A549 (cell line): Measurements from ENCODE around the gene ARTN. TPM values are rescaled to one million over a fixed set of nuclear protein-coding genes. Genes with fewer than 3 reads are reported as not detected.

Experiments used
- ATAC-seq, 2 experiments: fragments of 200-7000 bp in 1 of 2; fragments of >200 bp in 1 of 2; cut with Nextera tagmentation in 1 of 2; cut with Tn5 transposase in 1 of 2; 3 replicates each; pipeline versions ENCODE4 v1.8.0 to v1.9.1; 2018 to 2020; ENCODE audit warnings: mild to moderate bottlenecking in 1 of 2, moderate library complexity in 1 of 2
- CTCF ChIA-PET: fragments of 300-600 bp; sonication (Branson Sonifier 250); formaldehyde crosslinking; extraction: SDS; loops from one replicate; lab custom pipeline; 2021; ENCODE audit warnings: antibody characterized with exemption, inconsistent platforms; lab: Yijun Ruan, JAX
- POLR2A ChIA-PET: fragments of 350-600 bp; formaldehyde crosslinking; extraction: SDS; loops from one replicate; lab custom pipeline; 2021; ENCODE audit warnings: antibody characterized with exemption, inconsistent platforms; lab: Yijun Ruan, JAX
- DNase-seq, 2 experiments: peaks; one replicate each; pipeline versions ENCODE4 v3.0.0 to v3.0.0-alpha.2; 2011 to 2016; ENCODE audit warnings: low read depth in 1 of 2, low spot score in 1 of 2
- FAIRE-seq: peaks from 2 replicates; lab custom pipeline; 2011; peaks lifted over from hg19 to GRCh38; lab: Jason Lieb, UNC
- H3K27ac ChIP-seq, 2 experiments: fragments of >200 bp; sonication (Bioruptor Twin); formaldehyde crosslinking; 3 replicates each; pipeline ENCODE4 v1.5.1; 2016 to 2017
- H3K4me1 ChIP-seq: fragments of >200 bp; sonication (Bioruptor Twin); formaldehyde crosslinking; 3 replicates; pipeline ENCODE4 v1.6.1; 2016
- H3K4me2 ChIP-seq: fragments of >200 bp; sonication (Bioruptor Twin); formaldehyde crosslinking; 3 replicates; pipeline ENCODE4 v1.6.1; 2016
- H3K4me3 ChIP-seq: fragments of >200 bp; sonication (Bioruptor Twin); formaldehyde crosslinking; 3 replicates; pipeline ENCODE4 v1.5.1; 2016
- H3K9me3 ChIP-seq: fragments of >200 bp; sonication (Bioruptor Twin); formaldehyde crosslinking; 3 replicates; pipeline ENCODE4 v1.6.1; 2016
- BHLHE40 ChIP-seq: IDR thresholded peaks from 2 replicates; pipeline ENCODE4 v1.6.1; 2012; ENCODE audit warnings: low read depth, low read length, inconsistent platforms
- CBX2 ChIP-seq: fragments of 200-600 bp; sonication (generic); IDR thresholded peaks from 2 replicates; pipeline ENCODE4 v1.6.1; 2016; ENCODE audit warnings: low read depth, mild to moderate bottlenecking, borderline replicate concordance
- HEYL ChIP-seq: fragments of 250-450 bp; sonication (Bioruptor Pico); IDR thresholded peaks from 2 replicates; pipeline ENCODE4 v1.8.0; 2021; ENCODE audit warnings: mild to moderate bottlenecking, moderate library complexity
- JUN ChIP-seq, 2 experiments: fragments of >200 bp; sonication (Bioruptor Twin); formaldehyde crosslinking; IDR thresholded peaks; 2 replicates in 1 of 2; 3 replicates in 1 of 2; pipeline ENCODE4 v1.6.1; 2016 to 2017
- JUNB ChIP-seq: fragments of >200 bp; sonication (Bioruptor Twin); formaldehyde crosslinking; IDR thresholded peaks from 2 replicates; pipeline ENCODE4 v1.6.1; 2016
- KDM5A ChIP-seq: fragments of 200-600 bp; sonication (generic); IDR thresholded peaks from 2 replicates; pipeline ENCODE4 v1.6.1; 2016; ENCODE audit warnings: antibody characterized with exemption, mild to moderate bottlenecking
- MAFK ChIP-seq: fragments of 450-650 bp; IDR thresholded peaks from 2 replicates; pipeline ENCODE4 v1.6.1; 2014; ENCODE audit not compliant: partially characterized antibody
- MAZ ChIP-seq: fragments of 150-350 bp; IDR thresholded peaks from 2 replicates; pipeline ENCODE4 v1.6.1; 2014; ENCODE audit warnings: antibody characterized with exemption, low read depth, low read length, borderline replicate concordance
- NPAS2 ChIP-seq: fragments of 250-450 bp; sonication (Bioruptor Pico); IDR thresholded peaks from 2 replicates; pipeline ENCODE4 v1.8.0; 2022; ENCODE audit warnings: mild to moderate bottlenecking, moderate library complexity, borderline replicate concordance
- PHF8 ChIP-seq: fragments of 200-600 bp; sonication (generic); IDR thresholded peaks from 2 replicates; pipeline ENCODE4 v1.6.1; 2016; ENCODE audit warnings: low read depth, mild to moderate bottlenecking, antibody characterized with exemption, moderate library complexity, borderline replicate concordance
- POLR2A ChIP-seq: IDR thresholded peaks from 2 replicates; pipeline ENCODE4 v1.6.1; 2012; ENCODE audit warnings: mild to moderate bottlenecking, low read length
- REST ChIP-seq: fragments of 200-600 bp; sonication (generic); IDR thresholded peaks from 2 replicates; pipeline ENCODE4 v1.6.1; 2016; ENCODE audit warnings: antibody characterized with exemption, mild to moderate bottlenecking, moderate library complexity
- RNF2 ChIP-seq: fragments of 200-600 bp; sonication (generic); IDR thresholded peaks from 2 replicates; pipeline ENCODE4 v1.6.1; 2016; ENCODE audit warnings: low read depth, mild to moderate bottlenecking, antibody characterized with exemption, moderate library complexity, borderline replicate concordance
- SREBF2 ChIP-seq: fragments of 450-650 bp; IDR thresholded peaks from 2 replicates; pipeline ENCODE4 v1.6.1; 2014; ENCODE audit warnings: mild to moderate bottlenecking, moderate library complexity
- TFCP2L1 ChIP-seq: fragments of 250-450 bp; sonication (Bioruptor Pico); IDR thresholded peaks from 2 replicates; pipeline ENCODE4 v1.5.0; 2021; ENCODE audit warnings: mild to moderate bottlenecking
- ZNF302 ChIP-seq: fragments of 250-450 bp; sonication (Bioruptor Pico); IDR thresholded peaks from 2 replicates; pipeline ENCODE4 v1.9.0; 2021; ENCODE audit warnings: inconsistent platforms, mild to moderate bottlenecking, moderate library complexity
- WGBS: methylation state at CpG from one replicate; pipeline ENCODE4 v1.1.6; 2017; ENCODE audit errors: missing lambda C conversion rate; 5-methylcytosine and 5-hydroxymethylcytosine counted together
- polyA plus RNA-seq, 4 experiments: library from polyadenylated mRNA; depleted of rRNA in 3 of 4; stranded (reverse); fragments of >200 nt; fragmentation: RNase III in 1 of 4; extraction: RNeasy Plus Mini Kit Qiagen cat#74134 plus additional on column Dnase treatment in 1 of 4; gene quantifications; 2 replicates in 3 of 4; 3 replicates in 1 of 4; pipeline ENCODE4 v1.2.3, GENCODE V29; 2011 to 2017
- TF ChIP-seq, protein P1 (sequence below): IDR thresholded peaks from 2 replicates; pipeline ENCODE4 v1.6.1; 2012
- TF ChIP-seq, protein P2 (sequence below): IDR thresholded peaks from 2 replicates; pipeline ENCODE4 v1.6.1; 2012
- TF ChIP-seq, protein P3 (sequence below): IDR thresholded peaks from 2 replicates; pipeline ENCODE4 v1.6.1; 2012; ENCODE audit warnings: low read depth, borderline replicate concordance
- TF ChIP-seq, protein P4 (sequence below): fragments of 450-650 bp; IDR thresholded peaks from 2 replicates; pipeline ENCODE4 v1.6.1; 2014; ENCODE audit warnings: antibody characterized with exemption
- TF ChIP-seq, protein P5 (sequence below): fragments of >200 bp; sonication (Bioruptor Twin); formaldehyde crosslinking; IDR thresholded peaks from 2 replicates; pipeline ENCODE4 v1.6.1; 2016

The ARTN gene
- polyA plus RNA-seq, 2 of the 4 experiments (the other 2 are of a cell fraction): 0.21 to 0.53 TPM

DNA sequence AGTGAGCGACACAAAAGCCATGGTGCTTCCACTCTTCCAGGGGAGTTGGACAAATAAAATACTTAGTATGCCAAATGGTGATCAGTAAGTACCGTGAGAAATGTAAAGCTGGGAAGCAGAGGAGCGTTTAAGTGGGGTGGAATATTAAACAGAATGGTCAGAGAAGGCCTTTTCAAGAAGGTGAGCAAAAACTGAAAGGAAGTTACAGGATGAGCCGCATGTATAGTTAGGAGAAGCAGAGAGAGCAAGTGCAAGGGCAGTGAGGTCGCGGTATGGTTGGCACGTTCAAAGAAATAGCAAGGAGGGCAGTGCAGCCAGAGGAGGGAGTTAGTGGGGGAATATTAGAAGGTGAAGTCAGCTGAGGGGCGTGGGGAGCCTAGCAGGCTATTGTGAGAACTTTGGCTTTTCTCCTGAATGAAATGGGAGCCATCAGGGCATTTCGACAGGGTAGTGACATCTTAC is 40.4 kb downstream of the ARTN start:
- H3K27ac ChIP-seq: peak overlapping the region; percentile 94 to 95
- H3K9me3 ChIP-seq: no peaks in the 10 kb centered on the region
- DNase-seq (peak in 1 of 2 experiments; percentile 46), FAIRE-seq (no peak), ATAC-seq (peak in 1 of 2 experiments; percentile 6; a peak in 2 of 6 replicates)
- peaks cover 35% of the 10 kb centered on the region; the same call in 2 of the 3 replicates for H3K4me1 ChIP-seq
- peak overlapping the region; percentile 79 for H3K4me2 ChIP-seq
- CTCF ChIA-PET: interaction anchor here (2.2 to 3.1 kb wide), 2 partner anchors 31 to 210 kb away, joined by 6 to 15 read pairs; no protein-coding TSS in a partner anchor
- 58% methylated on average over 9 of the region's 9 CpGs for WGBS
- peak overlapping the region; percentile 95 for H3K4me3 ChIP-seq
- TF ChIP-seq, protein P1, sequence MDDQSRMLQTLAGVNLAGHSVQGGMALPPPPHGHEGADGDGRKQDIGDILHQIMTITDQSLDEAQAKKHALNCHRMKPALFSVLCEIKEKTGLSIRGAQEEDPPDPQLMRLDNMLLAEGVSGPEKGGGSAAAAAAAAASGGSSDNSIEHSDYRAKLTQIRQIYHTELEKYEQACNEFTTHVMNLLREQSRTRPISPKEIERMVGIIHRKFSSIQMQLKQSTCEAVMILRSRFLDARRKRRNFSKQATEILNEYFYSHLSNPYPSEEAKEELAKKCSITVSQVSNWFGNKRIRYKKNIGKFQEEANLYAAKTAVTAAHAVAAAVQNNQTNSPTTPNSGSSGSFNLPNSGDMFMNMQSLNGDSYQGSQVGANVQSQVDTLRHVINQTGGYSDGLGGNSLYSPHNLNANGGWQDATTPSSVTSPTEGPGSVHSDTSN: 0 out of 2 replicates have a peak, but pooled peaks have one; percentile 39
- TF ChIP-seq, protein P2, sequence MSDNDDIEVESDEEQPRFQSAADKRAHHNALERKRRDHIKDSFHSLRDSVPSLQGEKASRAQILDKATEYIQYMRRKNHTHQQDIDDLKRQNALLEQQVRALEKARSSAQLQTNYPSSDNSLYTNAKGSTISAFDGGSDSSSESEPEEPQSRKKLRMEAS: no peak
- TF ChIP-seq, all 56 proteins: peak for 1
- POLR2A ChIA-PET: interaction anchor here (0.8 to 1.5 kb wide), 2 partner anchors 321 to 324 kb away, joined by 3 to 5 read pairs; partner anchors contain the start of gene KDM4A

- peak; percentile 73 to 85 for ATAC-seq
- POLR2A ChIA-PET: interaction anchor here (0.8 to 1.5 kb wide), 2 partner anchors 322 to 324 kb away, joined by 3 to 5 read pairs; partner anchors contain the start of gene KDM4A
- FAIRE-seq: no peak
- CTCF ChIA-PET: interaction anchor here (1.0 to 3.1 kb wide), 6 partner anchors 14 to 211 kb away, joined by 3 to 15 read pairs (median 7); no protein-coding TSS in a partner anchor
- H3K27ac ChIP-seq: peak within 1 kb of the TSS; percentile 94 to 95
- DNase-seq: peak; percentile 87 to 91
- H3K9me3 ChIP-seq: no peaks in the 10 kb centered on the region
- peak within 1 kb of the TSS; percentile 95 for H3K4me3 ChIP-seq
- peak within 1 kb of the TSS; percentile 79 for H3K4me2 ChIP-seq
- TF ChIP-seq POLR2A (peak; percentile 56), MAFK (no peak), MAZ (no peak), ZNF302 (CRISPR knock-in tag) (no peak), REST (no peak), JUNB (no peak), HEYL (no peak), PHF8 (peak; percentile 60; the same call in 1 of the 2 replicates), RNF2 (no peak), SREBF2 (no peak), JUN (IDR thresholded peaks at IDR 0.05) (peak; percentile 44 to 80; a peak in 4 of 5 replicates), CBX2 (no peak), BHLHE40 (no peak), KDM5A (0 out of 2 replicates have a peak, but pooled peaks have one; percentile 40), NPAS2 (CRISPR knock-in tag) (peak; percentile 86), TFCP2L1 (no peak)
- TF ChIP-seq, protein P3, sequence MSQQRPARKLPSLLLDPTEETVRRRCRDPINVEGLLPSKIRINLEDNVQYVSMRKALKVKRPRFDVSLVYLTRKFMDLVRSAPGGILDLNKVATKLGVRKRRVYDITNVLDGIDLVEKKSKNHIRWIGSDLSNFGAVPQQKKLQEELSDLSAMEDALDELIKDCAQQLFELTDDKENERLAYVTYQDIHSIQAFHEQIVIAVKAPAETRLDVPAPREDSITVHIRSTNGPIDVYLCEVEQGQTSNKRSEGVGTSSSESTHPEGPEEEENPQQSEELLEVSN: 0 out of 2 replicates have a peak, but pooled peaks have one; percentile 41
- TF ChIP-seq, protein P4, sequence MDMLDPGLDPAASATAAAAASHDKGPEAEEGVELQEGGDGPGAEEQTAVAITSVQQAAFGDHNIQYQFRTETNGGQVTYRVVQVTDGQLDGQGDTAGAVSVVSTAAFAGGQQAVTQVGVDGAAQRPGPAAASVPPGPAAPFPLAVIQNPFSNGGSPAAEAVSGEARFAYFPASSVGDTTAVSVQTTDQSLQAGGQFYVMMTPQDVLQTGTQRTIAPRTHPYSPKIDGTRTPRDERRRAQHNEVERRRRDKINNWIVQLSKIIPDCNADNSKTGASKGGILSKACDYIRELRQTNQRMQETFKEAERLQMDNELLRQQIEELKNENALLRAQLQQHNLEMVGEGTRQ: peak; percentile 99
- TF ChIP-seq, protein P5, sequence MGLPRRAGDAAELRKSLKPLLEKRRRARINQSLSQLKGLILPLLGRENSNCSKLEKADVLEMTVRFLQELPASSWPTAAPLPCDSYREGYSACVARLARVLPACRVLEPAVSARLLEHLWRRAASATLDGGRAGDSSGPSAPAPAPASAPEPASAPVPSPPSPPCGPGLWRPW: no peak
- TF ChIP-seq, protein P2: peak; percentile 81
- TF ChIP-seq, all 56 proteins: peak for 8
- peaks cover 35% of the 10 kb centered on the region; the same call in 2 of the 3 replicates for H3K4me1 ChIP-seq
- WGBS: 4% methylated on average over 19 of the region's 93 CpGs
Measured at GRCh38 chr1:43974443-43975248, 41.0 kb downstream of the ARTN start, which contains the start of gene ATP6V0B. Gene ATP6V0B (plus strand): TSS chr1:43974960. CDS start chr1:43975041, 81 bp downstream.
